OCI-LY3 (cell line): Measurements from ENCODE around the gene AGAP2.

ENCODE experiments used
- H2AFZ ChIP-seq: fragments of 200-600, 300-600 bp; shearing (Covaris generic); 2 replicates; pipeline ENCODE4 v1.6.0; 2014; ENCODE audit warnings: antibody characterized with exemption, low read depth, low read length
- H3K27ac ChIP-seq: fragments of 200-600, 300-600 bp; sonication (generic); 2 replicates; pipeline ENCODE4 v1.5.1; 2014; ENCODE audit warnings: mild to moderate bottlenecking, low read length, moderate library complexity, mixed read lengths
- H3K27me3 ChIP-seq: fragments of 200-600, 300-600 bp; sonication (generic); 2 replicates; pipeline ENCODE4 v1.6.1; 2014; ENCODE audit warnings: low read depth, low read length, mixed read lengths
- H3K36me3 ChIP-seq: fragments of 200-600, 300-600 bp; sonication (generic); replicated peaks from 2 replicates; pipeline ENCODE3; 2014; ENCODE audit warnings: low read depth, low read length, mixed read lengths
- H3K4me1 ChIP-seq: fragments of 300-600, 200-600 bp; sonication (generic); 2 replicates; pipeline ENCODE4 v1.6.1; 2014; ENCODE audit warnings: low read length, mixed read lengths
- H3K4me2 ChIP-seq: fragments of 200-600, 300-600 bp; sonication (generic); 2 replicates; pipeline ENCODE4 v1.6.1; 2014; ENCODE audit warnings: low read length, mixed read lengths
- H3K4me3 ChIP-seq: fragments of 300-600, 200-600 bp; sonication (generic); 2 replicates; pipeline ENCODE4 v1.5.1; 2014; ENCODE audit warnings: antibody characterized with exemption, mild to moderate bottlenecking, low read length, moderate library complexity
- H3K79me2 ChIP-seq: fragments of 300-600, 200-600 bp; shearing (Covaris generic); 2 replicates; pipeline ENCODE4 v1.6.1; 2014; ENCODE audit warnings: mild to moderate bottlenecking, low read length, mixed read lengths
- H3K9ac ChIP-seq: fragments of 300-600, 200-600 bp; shearing (Covaris generic); 2 replicates; pipeline ENCODE4 v1.6.0; 2014; ENCODE audit warnings: mild to moderate bottlenecking, low read length, moderate library complexity
- H3K9me3 ChIP-seq: fragments of 200-600, 300-600 bp; shearing (Covaris generic); 2 replicates; pipeline ENCODE4 v1.6.1; 2014; ENCODE audit warnings: low read length, mixed read lengths; ENCODE audit not compliant: insufficient read depth
- H4K20me1 ChIP-seq: fragments of 200-600, 300-600 bp; sonication (generic); 2 replicates; pipeline ENCODE4 v1.6.1; 2016; ENCODE audit warnings: low read length, mixed read lengths; ENCODE audit not compliant: insufficient read depth
- EZH2phosphoT487 ChIP-seq: fragments of 200-600 bp; shearing (Covaris generic); IDR thresholded peaks from 2 replicates; pipeline ENCODE4 v1.6.1; 2018; ENCODE audit warnings: antibody characterized with exemption, mixed run types, low read depth
- TF ChIP-seq, protein P1 (sequence below): fragments of 200-600, 300-600 bp; sonication (generic); IDR thresholded peaks from 2 replicates; pipeline ENCODE4 v1.5.1; 2014; ENCODE audit warnings: antibody characterized with exemption, low read length, low read depth

Gene AGAP2

DNA sequence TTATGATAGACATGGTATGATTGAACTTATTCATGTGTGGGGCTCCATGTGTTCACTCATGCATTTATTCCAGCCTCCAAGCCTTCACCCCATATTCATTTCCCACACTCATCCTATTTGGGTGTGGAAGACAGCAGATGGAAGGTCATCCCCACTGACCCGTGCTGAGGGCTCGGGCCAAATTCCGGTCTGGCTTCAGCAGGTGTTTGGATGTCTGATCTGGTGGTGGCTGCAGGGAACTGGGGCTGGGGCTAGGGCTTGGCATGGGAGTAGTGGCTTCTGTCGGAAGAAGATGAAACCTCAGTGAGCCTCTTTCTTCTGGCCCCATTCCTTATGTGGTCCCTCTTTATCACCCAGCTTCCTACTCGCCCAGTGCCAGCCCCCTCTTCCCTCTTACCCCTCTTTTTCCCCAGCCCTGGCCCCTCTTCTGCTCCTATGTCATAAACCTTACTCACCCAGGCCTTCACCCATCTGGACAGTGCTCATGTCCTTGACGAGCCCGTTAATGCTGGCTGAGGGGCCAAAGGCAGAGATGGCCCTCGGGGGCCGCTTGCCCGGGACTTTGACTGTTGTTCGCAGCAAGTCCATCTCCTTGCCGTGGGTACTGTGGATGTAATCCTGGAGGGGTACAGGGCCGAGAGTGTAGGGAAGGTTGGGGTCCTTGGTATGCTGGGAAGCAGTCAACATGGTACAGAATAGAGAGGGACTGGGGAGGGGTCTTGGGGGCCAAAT, 8.0 kb downstream of the AGAP2 start:
- no peak overlapping the region for H3K4me2 ChIP-seq
- no peaks in the 10 kb centered on the region for H3K79me2 ChIP-seq
- no peaks in the 10 kb centered on the region for H3K27me3 ChIP-seq
- no peaks in the 10 kb centered on the region for H3K4me1 ChIP-seq
- TF ChIP-seq, protein P1, sequence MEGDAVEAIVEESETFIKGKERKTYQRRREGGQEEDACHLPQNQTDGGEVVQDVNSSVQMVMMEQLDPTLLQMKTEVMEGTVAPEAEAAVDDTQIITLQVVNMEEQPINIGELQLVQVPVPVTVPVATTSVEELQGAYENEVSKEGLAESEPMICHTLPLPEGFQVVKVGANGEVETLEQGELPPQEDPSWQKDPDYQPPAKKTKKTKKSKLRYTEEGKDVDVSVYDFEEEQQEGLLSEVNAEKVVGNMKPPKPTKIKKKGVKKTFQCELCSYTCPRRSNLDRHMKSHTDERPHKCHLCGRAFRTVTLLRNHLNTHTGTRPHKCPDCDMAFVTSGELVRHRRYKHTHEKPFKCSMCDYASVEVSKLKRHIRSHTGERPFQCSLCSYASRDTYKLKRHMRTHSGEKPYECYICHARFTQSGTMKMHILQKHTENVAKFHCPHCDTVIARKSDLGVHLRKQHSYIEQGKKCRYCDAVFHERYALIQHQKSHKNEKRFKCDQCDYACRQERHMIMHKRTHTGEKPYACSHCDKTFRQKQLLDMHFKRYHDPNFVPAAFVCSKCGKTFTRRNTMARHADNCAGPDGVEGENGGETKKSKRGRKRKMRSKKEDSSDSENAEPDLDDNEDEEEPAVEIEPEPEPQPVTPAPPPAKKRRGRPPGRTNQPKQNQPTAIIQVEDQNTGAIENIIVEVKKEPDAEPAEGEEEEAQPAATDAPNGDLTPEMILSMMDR = no peak
- TF ChIP-seq EZH2phosphoT487 = no peak
- H3K4me3 ChIP-seq = no peak overlapping the region
- no peak overlapping the region for H3K9ac ChIP-seq
- no peaks in the 10 kb centered on the region for H4K20me1 ChIP-seq
- H3K9me3 ChIP-seq = no peaks in the 10 kb centered on the region
- peaks cover 23% of the 10 kb centered on the region for H3K36me3 ChIP-seq
- no peak overlapping the region for H3K27ac ChIP-seq
- H2AFZ ChIP-seq = no peak overlapping the region

DNA sequence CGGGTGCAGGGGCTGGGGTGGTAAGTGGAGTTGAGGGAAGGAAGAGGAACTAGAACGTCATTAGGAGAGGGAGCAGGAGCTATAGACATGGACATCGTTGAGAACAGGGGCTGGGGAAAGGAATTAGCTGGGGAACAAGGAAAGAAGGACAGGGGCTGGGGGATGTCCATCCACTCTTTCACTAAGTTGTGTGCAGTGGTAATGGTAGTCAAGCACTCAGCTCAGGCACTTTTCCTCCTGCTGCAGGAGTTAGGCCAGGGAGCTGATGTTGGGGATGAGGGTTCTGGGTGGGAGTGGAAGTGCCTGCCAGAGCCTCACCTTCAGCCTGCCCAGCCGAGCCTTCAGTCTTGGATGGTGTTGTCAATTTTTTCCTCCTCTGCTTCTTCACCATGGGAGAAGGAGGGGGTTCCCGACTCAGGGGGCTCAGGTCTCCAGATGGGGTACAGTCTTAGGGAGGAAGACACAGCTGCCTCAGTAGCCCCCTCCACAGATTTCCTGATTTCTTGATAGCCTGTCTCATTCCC, 9.2 kb downstream of the AGAP2 start:
- H3K27ac ChIP-seq = no peak overlapping the region
- no peaks in the 10 kb centered on the region for H4K20me1 ChIP-seq
- H3K36me3 ChIP-seq = peaks cover 23% of the 10 kb centered on the region
- H3K79me2 ChIP-seq = no peaks in the 10 kb centered on the region
- no peaks in the 10 kb centered on the region for H3K27me3 ChIP-seq
- H3K4me3 ChIP-seq = no peak overlapping the region
- no peak overlapping the region for H3K4me2 ChIP-seq
- H3K9me3 ChIP-seq = no peaks in the 10 kb centered on the region
- TF ChIP-seq EZH2phosphoT487 = no peak
- TF ChIP-seq, protein P1 = no peak
- H3K9ac ChIP-seq = no peak overlapping the region
- H3K4me1 ChIP-seq = no peaks in the 10 kb centered on the region
- H2AFZ ChIP-seq = no peak overlapping the region

DNA sequence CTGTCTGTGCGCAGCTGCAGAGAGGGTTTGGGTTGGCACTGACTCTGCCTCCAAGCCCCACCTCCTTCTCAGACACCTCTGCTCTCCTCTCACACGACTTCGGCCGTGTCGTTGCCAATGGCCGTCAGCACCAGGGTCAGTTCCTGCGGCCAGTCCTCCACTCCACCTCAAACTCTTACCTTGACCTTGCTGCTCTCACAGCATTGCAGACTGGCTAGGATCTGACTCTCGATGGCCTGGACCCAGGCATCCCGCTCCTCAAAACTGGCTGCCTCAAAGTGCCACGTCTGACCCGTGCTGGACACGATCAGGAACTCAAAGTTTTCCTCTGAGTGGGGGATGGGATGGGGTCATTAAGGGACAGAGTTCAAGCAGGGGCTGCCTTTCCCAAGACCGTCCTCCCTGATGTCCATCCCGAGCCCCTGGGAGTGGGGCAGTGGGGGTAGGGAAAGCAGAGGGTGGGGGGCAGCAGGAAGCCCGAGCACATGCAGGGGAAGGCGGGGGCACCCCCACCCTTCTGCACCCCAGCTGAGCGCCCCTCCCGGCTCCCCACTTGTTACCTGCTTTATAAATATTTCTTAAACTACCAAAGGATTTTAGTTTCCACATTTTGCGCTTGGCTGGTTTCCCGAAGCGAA, 10.7 kb downstream of the AGAP2 start:
- Histone ChIP-seq H3K27me3 (no peaks in the 10 kb centered on the region), H3K4me1 (no peaks in the 10 kb centered on the region), H3K4me3 (no peak overlapping the region), H3K9me3 (no peaks in the 10 kb centered on the region), H3K4me2 (no peak overlapping the region), H4K20me1 (no peaks in the 10 kb centered on the region), H3K79me2 (no peaks in the 10 kb centered on the region), H3K27ac (no peak overlapping the region), H3K9ac (no peak overlapping the region), H3K36me3 (peaks cover 23% of the 10 kb centered on the region), H2AFZ (no peak overlapping the region)
- TF ChIP-seq EZH2phosphoT487 = no peak
- TF ChIP-seq, protein P1 = no peak
